GM18520 (cell line): ENCODE results near the gene CNTN1.

Source experiments
- ATAC-seq: cut with Tn5 transposase; IDR thresholded peaks from one replicate; pipeline ENCODE4 v1.9.1; 2021; ENCODE audit not compliant: unreplicated experiment

Gene CNTN1

GRCh38 chr12:40957417-40957816, 265.2 kb downstream of the CNTN1 start:
- ATAC-seq, result no peak

GRCh38 chr12:40959041-40959440, 266.8 kb downstream of the CNTN1 start:
- no peak for ATAC-seq

GRCh38 chr12:40963751-40964150, 271.5 kb downstream of the CNTN1 start:
- ATAC-seq, result no peak

- ATAC-seq, result no peak
These were observed 277.6 kb downstream of the CNTN1 start for GRCh38 chr12:40969796-40970195.

- no peak for ATAC-seq
These were observed 278.2 kb downstream of the CNTN1 start for GRCh38 chr12:40970320-40970907.

- no peak for ATAC-seq
These were observed 279.7 kb downstream of the CNTN1 start for GRCh38 chr12:40971911-40972310.

GRCh38 chr12:40976546-40976945, 284.3 kb downstream of the CNTN1 start:
- ATAC-seq, result no peak

- no peak for ATAC-seq
These were observed 288.3 kb downstream of the CNTN1 start for GRCh38 chr12:40980427-40980961.

GRCh38 chr12:40986001-40986400, 293.8 kb downstream of the CNTN1 start:
- ATAC-seq, result no peak

GRCh38 chr12:40988355-40988754, 296.1 kb downstream of the CNTN1 start:
- ATAC-seq, result no peak

GRCh38 chr12:40988824-40989223, 296.6 kb downstream of the CNTN1 start:
- ATAC-seq, result no peak

- ATAC-seq, result no peak
These were observed 297.5 kb downstream of the CNTN1 start for GRCh38 chr12:40989785-40990184.

GRCh38 chr12:40992158-40992557, 299.9 kb downstream of the CNTN1 start:
- no peak for ATAC-seq

- no peak for ATAC-seq
These were observed 300.4 kb downstream of the CNTN1 start for GRCh38 chr12:40992674-40993073.

- ATAC-seq, result no peak
These were observed 300.9 kb downstream of the CNTN1 start for GRCh38 chr12:40993158-40993557.

- ATAC-seq, result no peak
These were observed 303.9 kb downstream of the CNTN1 start for GRCh38 chr12:40996091-40996490.

- no peak for ATAC-seq
These were observed 307.0 kb downstream of the CNTN1 start for GRCh38 chr12:40999210-40999609.

GRCh38 chr12:41008472-41008871, 316.2 kb downstream of the CNTN1 start:
- ATAC-seq, result no peak

- ATAC-seq, result no peak
These were observed 319.7 kb downstream of the CNTN1 start for GRCh38 chr12:41011939-41012338.

GRCh38 chr12:41013881-41014642, 321.8 kb downstream of the CNTN1 start:
- ATAC-seq, result no peak

GRCh38 chr12:41014643-41015020, 322.4 kb downstream of the CNTN1 start:
- ATAC-seq, result no peak

- no peak for ATAC-seq
These were observed 325.8 kb downstream of the CNTN1 start for GRCh38 chr12:41018010-41018409.

- no peak for ATAC-seq
These were observed 327.2 kb downstream of the CNTN1 start for GRCh38 chr12:41019461-41019860.
